HTR-8/SVneo (cell line): ENCODE measurements around the gene PPME1.

Experiments
- DNase-seq: peaks from one replicate; pipeline ENCODE4 v3.0.0; 2011; ENCODE audit warnings: low spot score, mixed read lengths; ENCODE audit not compliant: insufficient read length
- FAIRE-seq: peaks from 2 replicates; lab custom pipeline; 2011; peaks lifted over from hg19 to GRCh38; lab: Jason Lieb, UNC

PPME1 gene

GRCh38 chr11:74154620-74155281 lies 16.3 kb upstream of the PPME1 start:
- DNase-seq (no peak), FAIRE-seq (peak; percentile 46)

GRCh38 chr11:74157169-74157568 lies 13.9 kb upstream of the PPME1 start:
- DNase-seq, result no peak
- FAIRE-seq, result no peak

- DNase-seq (no peak), FAIRE-seq (no peak)
These were observed 11.4 kb upstream of the PPME1 start for GRCh38 chr11:74159642-74160041.

DNA sequence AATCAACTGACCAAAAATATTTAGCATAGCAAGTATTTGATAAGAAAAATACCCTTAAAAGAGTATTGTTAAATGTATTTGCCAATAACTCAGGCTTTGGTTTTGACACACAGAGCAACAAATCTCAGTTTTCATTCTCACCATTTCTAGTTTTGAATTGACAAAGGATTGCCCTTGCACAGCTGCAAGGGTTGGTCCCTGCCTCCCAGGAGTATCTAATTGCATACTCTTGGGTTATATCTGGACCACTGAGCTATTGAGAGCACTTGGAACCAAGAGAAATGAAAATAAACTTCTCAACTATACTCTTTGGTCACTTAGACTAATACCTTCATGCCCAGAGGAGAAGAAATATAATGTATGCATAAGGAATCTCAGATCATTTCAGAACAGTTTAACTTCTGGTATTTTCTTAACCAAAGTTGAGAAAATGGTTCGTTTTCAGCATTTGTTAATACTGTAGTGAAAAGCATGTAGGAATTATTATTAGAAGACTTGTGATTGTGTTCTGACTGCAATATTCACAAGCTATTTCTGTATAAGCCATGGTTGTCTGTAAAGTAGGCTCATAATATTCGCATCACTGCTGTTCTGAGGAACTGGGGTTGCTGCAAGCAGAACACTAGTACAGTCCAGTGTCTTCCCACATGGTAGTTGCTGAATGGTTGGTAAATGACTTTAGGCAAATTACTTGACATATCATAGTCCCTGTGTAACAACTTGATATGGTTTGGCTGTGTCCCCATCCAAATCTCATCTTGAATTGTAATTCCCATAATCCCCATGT lies 8.2 kb upstream of the PPME1 start:
- no peak for FAIRE-seq
- no peak for DNase-seq

DNA sequence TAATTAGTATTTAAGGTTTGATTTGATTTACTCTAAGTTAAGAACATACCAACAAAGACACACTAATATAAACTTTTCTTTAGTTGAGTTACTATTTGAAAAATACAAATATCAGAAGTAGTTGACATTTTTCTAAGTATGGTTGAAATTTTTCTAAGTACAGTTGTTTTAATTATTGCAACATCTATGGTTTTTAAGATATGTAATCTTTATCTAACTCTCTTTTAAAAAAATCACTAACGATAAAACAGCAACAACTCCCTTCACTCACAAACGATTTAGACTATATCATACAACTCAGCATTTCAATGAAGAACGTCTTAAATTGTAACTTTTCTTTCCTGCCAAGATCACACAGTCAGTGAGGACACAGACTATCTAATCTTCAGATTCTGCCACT lies 2.3 kb upstream of the PPME1 start:
- FAIRE-seq, result no peak
- no peak for DNase-seq

DNA sequence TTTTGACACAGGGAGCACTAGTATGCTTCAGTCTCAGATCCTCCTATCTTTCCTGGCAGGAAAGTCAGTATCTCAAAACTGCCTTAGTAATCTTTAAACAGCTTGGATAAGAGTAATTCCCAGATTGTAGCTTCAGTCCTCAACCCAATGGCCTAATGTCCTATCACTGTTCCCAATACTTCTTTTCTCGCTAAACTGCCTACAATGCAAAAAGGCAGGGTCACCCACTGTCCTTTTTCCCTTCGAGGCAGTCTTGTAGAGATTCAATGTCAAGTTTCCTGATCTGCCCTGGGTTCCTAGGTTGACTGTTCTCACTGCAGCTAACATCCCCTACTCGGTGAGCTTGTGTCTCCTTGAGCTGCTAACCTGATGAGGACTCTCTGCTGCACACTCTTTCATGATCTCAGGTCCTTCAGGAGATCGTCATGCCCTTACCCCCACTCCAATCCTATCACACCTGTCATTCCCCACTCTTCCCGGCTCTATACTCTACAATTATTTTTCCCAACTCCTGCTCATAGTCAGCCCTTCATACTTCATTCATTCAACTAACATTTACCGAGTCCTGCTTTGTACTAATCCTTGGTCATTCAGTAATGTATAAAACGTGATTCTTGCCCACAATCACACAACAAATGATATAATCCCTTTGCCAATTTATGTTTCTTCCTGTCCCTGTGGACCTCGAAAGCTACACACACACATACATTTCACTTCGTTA lies 1.2 kb upstream of the PPME1 start:
- DNase-seq (no peak), FAIRE-seq (peak; percentile 79)

DNA sequence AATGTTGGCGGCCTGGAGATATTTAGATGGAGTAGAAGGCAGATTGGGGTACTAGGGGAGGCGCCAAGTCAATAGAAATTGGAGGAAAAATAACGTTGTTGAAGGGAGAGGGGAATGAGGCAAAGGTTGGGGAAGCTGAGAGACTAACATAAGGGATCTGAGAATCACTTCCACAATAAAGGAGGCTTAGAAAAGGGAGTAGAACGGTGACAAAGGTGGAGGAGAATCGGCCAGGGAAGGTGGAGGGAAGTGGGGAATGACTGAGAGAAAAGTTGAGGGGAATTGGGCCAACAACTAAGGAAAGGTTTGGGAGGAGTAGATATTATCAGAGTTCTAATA lies 510 bp downstream of the PPME1 start:
- DNase-seq (no peak), FAIRE-seq (no peak)

- DNase-seq (no peak), FAIRE-seq (no peak)
These were observed 908 bp downstream of the PPME1 start for GRCh38 chr11:74171997-74172396.

- FAIRE-seq (no peak), DNase-seq (no peak)
These were observed 4.8 kb downstream of the PPME1 start for GRCh38 chr11:74175920-74176319.

DNA sequence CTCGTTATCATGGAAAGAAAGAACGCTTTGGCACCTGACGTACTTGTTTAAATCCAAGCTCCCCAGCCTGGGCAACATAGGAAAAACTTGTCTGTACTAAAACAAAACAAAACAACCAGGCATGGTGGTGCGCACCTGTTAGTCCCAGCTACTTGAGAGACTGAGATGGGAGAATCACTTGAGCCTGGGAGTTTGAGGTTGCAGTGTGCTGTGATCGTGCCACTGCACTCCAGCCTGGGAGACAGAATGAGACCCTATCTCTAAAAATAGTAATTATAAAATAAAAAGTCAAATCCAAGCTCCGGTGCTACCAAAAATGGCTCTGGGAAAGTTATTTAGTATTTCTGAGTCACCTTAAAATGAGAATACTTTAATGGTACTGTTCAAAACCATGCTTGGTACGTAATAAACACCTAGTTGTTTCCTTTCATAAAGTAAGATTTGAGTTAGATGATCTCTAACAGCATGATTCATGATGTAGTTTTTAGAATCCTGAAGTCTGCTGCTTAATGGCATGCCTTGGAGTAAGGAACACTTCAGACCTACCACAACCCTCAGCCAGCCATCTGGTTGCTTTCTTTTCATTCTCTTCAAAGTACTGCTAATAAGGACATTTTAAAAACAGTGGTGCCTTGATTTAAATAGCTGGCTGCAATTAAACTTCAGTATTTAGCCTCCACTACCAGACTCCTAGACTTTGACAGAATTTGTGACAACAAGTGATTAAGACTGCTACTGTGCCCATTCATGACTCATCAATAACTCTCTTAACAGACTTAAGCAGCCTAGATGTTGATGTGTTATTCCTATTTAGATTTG lies 8.4 kb downstream of the PPME1 start:
- DNase-seq, result no peak
- FAIRE-seq, result peak; percentile 57

GRCh38 chr11:74182635-74183034 lies 11.5 kb downstream of the PPME1 start:
- DNase-seq (no peak), FAIRE-seq (no peak)

- no peak for FAIRE-seq
- DNase-seq, result no peak
These were observed 14.2 kb downstream of the PPME1 start for GRCh38 chr11:74185285-74185684.

- FAIRE-seq (no peak), DNase-seq (peak; percentile 33)
These were observed 14.6 kb downstream of the PPME1 start for GRCh38 chr11:74185695-74186094.

DNA sequence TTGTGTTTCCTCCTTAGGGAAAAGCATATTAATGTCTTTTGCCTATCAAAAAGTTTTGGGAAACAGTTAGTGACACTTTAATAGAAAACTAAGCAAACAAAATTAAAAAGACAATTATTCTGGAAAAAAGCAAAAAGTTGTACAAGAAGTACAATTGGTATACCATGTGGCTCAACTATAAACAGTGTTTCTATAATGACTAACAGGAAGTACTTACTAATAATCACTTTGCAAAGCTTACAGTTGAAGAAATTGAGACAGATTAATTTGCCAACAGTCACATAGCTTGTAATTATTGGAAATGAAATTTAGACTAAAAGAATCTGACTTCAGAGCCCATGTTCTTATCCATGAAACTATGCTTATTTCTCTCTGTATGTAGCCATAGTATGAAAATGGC lies 24.7 kb downstream of the PPME1 start:
- DNase-seq (no peak), FAIRE-seq (no peak)

- DNase-seq, result no peak
These were observed 25.8 kb downstream of the PPME1 start for GRCh38 chr11:74196781-74197486.

DNA sequence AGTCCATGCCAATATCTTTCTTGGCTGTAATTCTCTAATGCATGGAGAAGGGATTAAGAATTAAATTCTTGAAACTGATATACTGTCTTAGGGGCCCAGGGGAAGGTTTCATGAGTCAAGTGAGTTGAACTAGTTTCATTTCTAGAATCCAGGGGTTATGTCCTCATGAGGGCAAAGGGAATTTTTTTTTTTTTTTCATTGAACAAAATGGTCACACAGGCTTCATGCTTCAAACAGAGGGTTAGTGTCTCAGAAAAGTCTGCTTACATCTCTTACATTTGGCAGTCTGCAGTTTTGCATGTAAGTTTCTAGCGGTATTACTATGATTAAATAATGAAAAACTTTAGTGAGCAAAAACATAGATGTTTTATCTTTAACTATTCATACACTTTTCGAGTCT lies 32.9 kb downstream of the PPME1 start:
- FAIRE-seq (no peak), DNase-seq (no peak)

More at GRCh38 chr11:74196781-74197486, 25.8 kb downstream of the PPME1 start:
- no peak for FAIRE-seq

GRCh38 chr11:74204701-74205100 lies 33.6 kb downstream of the PPME1 start:
- FAIRE-seq, result no peak

GRCh38 chr11:74205181-74205580 lies 34.1 kb downstream of the PPME1 start:
- peak; percentile 57 for FAIRE-seq
- no peak for DNase-seq

More at GRCh38 chr11:74204701-74205100, 33.6 kb downstream of the PPME1 start:
- no peak for DNase-seq

- FAIRE-seq (no peak), DNase-seq (no peak)
These were observed 35.7 kb downstream of the PPME1 start for GRCh38 chr11:74206746-74207145.

GRCh38 chr11:74208507-74208906 lies 37.4 kb downstream of the PPME1 start:
- no peak for FAIRE-seq
- DNase-seq, result no peak
